K562 (cell line): ENCODE data around the gene SCRN2.

ENCODE experiments used
- CTCF ChIP-seq, 3 experiments: IDR thresholded peaks in 2 of 3; conservative IDR thresholded peaks in 1 of 3; 2 replicates each; pipeline ENCODE4 v1.5.1; 2011 to 2012; ENCODE audit warnings: low read length in 3 of 3, mild to moderate bottlenecking in 3 of 3, control low read depth in 2 of 3, improper control_type of control experiment in 1 of 3, inconsistent platforms in 1 of 3, low read depth in 1 of 3, mixed read lengths in 1 of 3, moderate library complexity in 1 of 3; ENCODE audit not compliant: insufficient read depth in 2 of 3
- ESRRA ChIP-seq: fragments of 450-650 bp; IDR thresholded peaks from 2 replicates; pipeline ENCODE4 v1.6.1; 2014; ENCODE audit warnings: low read depth, mild to moderate bottlenecking, moderate library complexity, borderline replicate concordance
- ETV6 ChIP-seq, 3 experiments: fragments of 150-350 bp in 1 of 3; sonication (generic) in 1 of 3; formaldehyde crosslinking in 1 of 3; IDR thresholded peaks; 2 replicates each; pipeline versions ENCODE4 v1.6.1 to v1.8.0; 2014 to 2022; ENCODE audit warnings: borderline replicate concordance in 2 of 3, low read depth in 2 of 3, antibody characterized with exemption in 1 of 3, low read length in 1 of 3, mild to moderate bottlenecking in 1 of 3, missing genetic modification reagents in 1 of 3
- HIVEP1 ChIP-seq: fragments of 250-450 bp; sonication (Bioruptor Pico); IDR thresholded peaks from 2 replicates; pipeline ENCODE4 v1.4.0; 2020; ENCODE audit warnings: mild to moderate bottlenecking
- NFIC ChIP-seq: fragments of 450-650 bp; IDR thresholded peaks from 2 replicates; pipeline ENCODE4 v1.6.1; 2017; ENCODE audit warnings: mild to moderate bottlenecking, inconsistent platforms
- NR1H2 ChIP-seq: sonication (generic); formaldehyde crosslinking; IDR thresholded peaks from 2 replicates; pipeline ENCODE4 v1.4.0; 2020; ENCODE audit warnings: mild to moderate bottlenecking, missing genetic modification reagents
- SAFB2 ChIP-seq: fragments of 200-400 bp; formaldehyde crosslinking; IDR thresholded peaks from 2 replicates; pipeline ENCODE4 v1.6.1; 2018; ENCODE audit warnings: borderline replicate concordance, low read length, low read depth, moderate library complexity; ENCODE audit not compliant: severe bottlenecking
- TCF7L2 ChIP-seq: fragments of 150-350 bp; IDR thresholded peaks from 2 replicates; pipeline ENCODE4 v1.6.1; 2016; ENCODE audit warnings: low read depth, mild to moderate bottlenecking, low read length, moderate library complexity
- TF ChIP-seq, protein P1 (sequence below), 2 experiments: fragments of 450-650 bp; formaldehyde crosslinking in 1 of 2; IDR thresholded peaks; 2 replicates each; pipeline versions ENCODE4 v1.4.0 to v1.6.1; 2014 to 2020; ENCODE audit warnings: mild to moderate bottlenecking in 2 of 2, borderline replicate concordance in 1 of 2, low read depth in 1 of 2
- TF ChIP-seq, protein P2 (sequence below): sonication (generic); formaldehyde crosslinking; IDR thresholded peaks from 2 replicates; pipeline ENCODE4 v1.8.1; 2023; ENCODE audit warnings: mild to moderate bottlenecking, missing genetic modification reagents
- TF ChIP-seq, protein P3 (sequence below): sonication (generic); formaldehyde crosslinking; IDR thresholded peaks from 2 replicates; pipeline ENCODE4 v1.9.0; 2022; ENCODE audit warnings: mild to moderate bottlenecking, missing genetic modification reagents

- TF ChIP-seq ETV6 (IDR thresholded peaks at IDR 0.05; ENCODE audit: borderline replicate concordance in 1 of 2, low read depth in 2 of 2, low read length in 1 of 2) (no peak), ETV6 (CRISPR knock-in tag; IDR thresholded peaks at IDR 0.05; ENCODE audit: borderline replicate concordance) (no peak), CTCF (IDR thresholded peaks at IDR 0.05 in 2 of 3, conservative IDR thresholded peaks at IDR 0.05 in 1 of 3; ENCODE audit: insufficient read depth in 2 of 3, low read depth in 1 of 3, low read length in 3 of 3) (no peak), HIVEP1 (CRISPR knock-in tag) (no peak), NFIC (no peak), ESRRA (no peak), SAFB2 (no peak), NR1H2 (CRISPR knock-in tag) (no peak), TCF7L2 (no peak)
- TF ChIP-seq, protein P1, sequence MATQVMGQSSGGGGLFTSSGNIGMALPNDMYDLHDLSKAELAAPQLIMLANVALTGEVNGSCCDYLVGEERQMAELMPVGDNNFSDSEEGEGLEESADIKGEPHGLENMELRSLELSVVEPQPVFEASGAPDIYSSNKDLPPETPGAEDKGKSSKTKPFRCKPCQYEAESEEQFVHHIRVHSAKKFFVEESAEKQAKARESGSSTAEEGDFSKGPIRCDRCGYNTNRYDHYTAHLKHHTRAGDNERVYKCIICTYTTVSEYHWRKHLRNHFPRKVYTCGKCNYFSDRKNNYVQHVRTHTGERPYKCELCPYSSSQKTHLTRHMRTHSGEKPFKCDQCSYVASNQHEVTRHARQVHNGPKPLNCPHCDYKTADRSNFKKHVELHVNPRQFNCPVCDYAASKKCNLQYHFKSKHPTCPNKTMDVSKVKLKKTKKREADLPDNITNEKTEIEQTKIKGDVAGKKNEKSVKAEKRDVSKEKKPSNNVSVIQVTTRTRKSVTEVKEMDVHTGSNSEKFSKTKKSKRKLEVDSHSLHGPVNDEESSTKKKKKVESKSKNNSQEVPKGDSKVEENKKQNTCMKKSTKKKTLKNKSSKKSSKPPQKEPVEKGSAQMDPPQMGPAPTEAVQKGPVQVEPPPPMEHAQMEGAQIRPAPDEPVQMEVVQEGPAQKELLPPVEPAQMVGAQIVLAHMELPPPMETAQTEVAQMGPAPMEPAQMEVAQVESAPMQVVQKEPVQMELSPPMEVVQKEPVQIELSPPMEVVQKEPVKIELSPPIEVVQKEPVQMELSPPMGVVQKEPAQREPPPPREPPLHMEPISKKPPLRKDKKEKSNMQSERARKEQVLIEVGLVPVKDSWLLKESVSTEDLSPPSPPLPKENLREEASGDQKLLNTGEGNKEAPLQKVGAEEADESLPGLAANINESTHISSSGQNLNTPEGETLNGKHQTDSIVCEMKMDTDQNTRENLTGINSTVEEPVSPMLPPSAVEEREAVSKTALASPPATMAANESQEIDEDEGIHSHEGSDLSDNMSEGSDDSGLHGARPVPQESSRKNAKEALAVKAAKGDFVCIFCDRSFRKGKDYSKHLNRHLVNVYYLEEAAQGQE (IDR thresholded peaks at IDR 0.05; ENCODE audit: borderline replicate concordance) = no peak
- TF ChIP-seq, protein P1 (CRISPR knock-in tag; IDR thresholded peaks at IDR 0.05; ENCODE audit: low read depth) = no peak
- TF ChIP-seq, protein P2, sequence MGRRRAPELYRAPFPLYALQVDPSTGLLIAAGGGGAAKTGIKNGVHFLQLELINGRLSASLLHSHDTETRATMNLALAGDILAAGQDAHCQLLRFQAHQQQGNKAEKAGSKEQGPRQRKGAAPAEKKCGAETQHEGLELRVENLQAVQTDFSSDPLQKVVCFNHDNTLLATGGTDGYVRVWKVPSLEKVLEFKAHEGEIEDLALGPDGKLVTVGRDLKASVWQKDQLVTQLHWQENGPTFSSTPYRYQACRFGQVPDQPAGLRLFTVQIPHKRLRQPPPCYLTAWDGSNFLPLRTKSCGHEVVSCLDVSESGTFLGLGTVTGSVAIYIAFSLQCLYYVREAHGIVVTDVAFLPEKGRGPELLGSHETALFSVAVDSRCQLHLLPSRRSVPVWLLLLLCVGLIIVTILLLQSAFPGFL (CRISPR knock-in tag) = no peak
- TF ChIP-seq, protein P3, sequence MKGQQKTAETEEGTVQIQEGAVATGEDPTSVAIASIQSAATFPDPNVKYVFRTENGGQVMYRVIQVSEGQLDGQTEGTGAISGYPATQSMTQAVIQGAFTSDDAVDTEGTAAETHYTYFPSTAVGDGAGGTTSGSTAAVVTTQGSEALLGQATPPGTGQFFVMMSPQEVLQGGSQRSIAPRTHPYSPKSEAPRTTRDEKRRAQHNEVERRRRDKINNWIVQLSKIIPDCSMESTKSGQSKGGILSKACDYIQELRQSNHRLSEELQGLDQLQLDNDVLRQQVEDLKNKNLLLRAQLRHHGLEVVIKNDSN (CRISPR knock-in tag) = no peak
Observed at GRCh38 chr17:47883589-47884426, 42.7 kb upstream of the SCRN2 start.
